ENCODE results near the gene PALMD. TPM values are rescaled to one million over a fixed set of nuclear protein-coding genes. Genes with fewer than 3 reads are reported as not detected.
A peak's percentile ranks its signal among the peaks of the same experiment; 100 is the strongest.

PALMD gene
- total RNA-seq, 1 donor from 2014 or later = 39.5 TPM

DNA sequence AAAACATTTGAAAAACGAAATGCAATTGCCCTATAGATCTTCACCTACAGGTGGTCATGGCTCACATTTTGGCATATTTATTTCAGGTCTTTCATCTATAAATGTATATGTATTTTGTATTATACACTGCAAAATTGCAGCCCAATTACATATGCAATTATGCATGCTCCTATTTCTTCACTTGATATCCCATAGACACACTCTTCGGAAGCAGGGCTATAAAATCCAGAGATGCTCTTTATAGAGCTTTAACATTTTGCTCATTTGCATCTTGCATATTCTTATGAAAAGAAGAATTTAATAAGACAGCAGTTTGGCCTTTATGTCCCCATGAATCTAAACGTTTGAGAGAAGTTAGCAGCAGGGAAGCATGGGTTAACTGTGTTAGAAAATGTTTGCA is 44.7 kb upstream of the PALMD start:
- no peak for DNase-seq (ENCODE audit: extremely low spot score in 2 of 2)
- Histone ChIP-seq H3K9me3 (no peaks in the 10 kb centered on the region), H3K36me3 (no peaks in the 10 kb centered on the region), H3K27ac (no peak overlapping the region), H3K27me3 (no peaks in the 10 kb centered on the region), H3K4me1 (no peaks in the 10 kb centered on the region), H3K4me3 (no peak overlapping the region)
- intact Hi-C loops (cut with DNase I) = no loop called here
- TF ChIP-seq POLR2AphosphoS5 (IDR thresholded peaks at IDR 0.05; ENCODE audit: insufficient read depth in 1 of 2, low read depth in 1 of 2) (no peak), POLR2A (IDR thresholded peaks at IDR 0.05) (no peak)
- TF ChIP-seq, protein P1, sequence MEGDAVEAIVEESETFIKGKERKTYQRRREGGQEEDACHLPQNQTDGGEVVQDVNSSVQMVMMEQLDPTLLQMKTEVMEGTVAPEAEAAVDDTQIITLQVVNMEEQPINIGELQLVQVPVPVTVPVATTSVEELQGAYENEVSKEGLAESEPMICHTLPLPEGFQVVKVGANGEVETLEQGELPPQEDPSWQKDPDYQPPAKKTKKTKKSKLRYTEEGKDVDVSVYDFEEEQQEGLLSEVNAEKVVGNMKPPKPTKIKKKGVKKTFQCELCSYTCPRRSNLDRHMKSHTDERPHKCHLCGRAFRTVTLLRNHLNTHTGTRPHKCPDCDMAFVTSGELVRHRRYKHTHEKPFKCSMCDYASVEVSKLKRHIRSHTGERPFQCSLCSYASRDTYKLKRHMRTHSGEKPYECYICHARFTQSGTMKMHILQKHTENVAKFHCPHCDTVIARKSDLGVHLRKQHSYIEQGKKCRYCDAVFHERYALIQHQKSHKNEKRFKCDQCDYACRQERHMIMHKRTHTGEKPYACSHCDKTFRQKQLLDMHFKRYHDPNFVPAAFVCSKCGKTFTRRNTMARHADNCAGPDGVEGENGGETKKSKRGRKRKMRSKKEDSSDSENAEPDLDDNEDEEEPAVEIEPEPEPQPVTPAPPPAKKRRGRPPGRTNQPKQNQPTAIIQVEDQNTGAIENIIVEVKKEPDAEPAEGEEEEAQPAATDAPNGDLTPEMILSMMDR (IDR thresholded peaks at IDR 0.05) = no peak

DNA sequence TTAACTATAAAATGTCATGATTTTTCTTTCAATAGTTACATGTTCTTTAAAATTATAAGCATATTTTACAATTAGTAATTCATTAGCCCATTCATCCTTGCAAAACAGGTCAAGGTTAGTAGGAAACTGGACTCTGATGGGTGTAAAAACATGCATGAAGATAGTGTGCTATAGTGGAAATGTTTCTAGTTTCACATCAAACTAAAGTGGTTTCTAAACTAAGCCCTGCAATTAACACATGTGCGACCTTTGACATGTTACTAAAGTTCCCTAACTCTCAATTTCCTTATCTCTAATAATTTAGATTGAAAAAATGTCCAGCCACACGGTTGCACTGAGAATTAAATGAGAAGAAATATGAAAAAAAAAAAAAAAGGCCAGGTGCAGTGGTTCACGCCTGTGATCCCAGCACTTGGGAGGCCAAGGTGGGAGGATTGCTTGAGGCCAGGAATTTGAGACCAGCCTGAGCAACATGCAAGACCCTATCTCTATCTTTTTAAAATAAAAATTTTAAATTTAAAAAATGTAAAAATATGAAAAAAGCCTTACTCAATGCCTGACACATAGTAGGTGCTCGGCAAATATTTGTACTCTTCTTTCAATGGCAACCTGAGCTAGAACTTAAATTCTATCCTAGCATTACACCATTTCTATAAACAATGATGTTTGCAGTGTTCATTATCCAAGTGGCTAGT is 44.1 kb upstream of the PALMD start:
- Histone ChIP-seq H3K4me1 (no peaks in the 10 kb centered on the region), H3K9me3 (no peaks in the 10 kb centered on the region), H3K27ac (no peak overlapping the region), H3K4me3 (no peak overlapping the region), H3K27me3 (no peaks in the 10 kb centered on the region), H3K36me3 (no peaks in the 10 kb centered on the region)
- DNase-seq (ENCODE audit: extremely low spot score in 2 of 2) = no peak
- no peak for TF ChIP-seq POLR2AphosphoS5 (IDR thresholded peaks at IDR 0.05; ENCODE audit: insufficient read depth in 1 of 2, low read depth in 1 of 2)
- TF ChIP-seq POLR2A (IDR thresholded peaks at IDR 0.05) = no peak
- TF ChIP-seq, protein P1 (IDR thresholded peaks at IDR 0.05) = no peak
- intact Hi-C loops (cut with DNase I) = no loop called here

DNA sequence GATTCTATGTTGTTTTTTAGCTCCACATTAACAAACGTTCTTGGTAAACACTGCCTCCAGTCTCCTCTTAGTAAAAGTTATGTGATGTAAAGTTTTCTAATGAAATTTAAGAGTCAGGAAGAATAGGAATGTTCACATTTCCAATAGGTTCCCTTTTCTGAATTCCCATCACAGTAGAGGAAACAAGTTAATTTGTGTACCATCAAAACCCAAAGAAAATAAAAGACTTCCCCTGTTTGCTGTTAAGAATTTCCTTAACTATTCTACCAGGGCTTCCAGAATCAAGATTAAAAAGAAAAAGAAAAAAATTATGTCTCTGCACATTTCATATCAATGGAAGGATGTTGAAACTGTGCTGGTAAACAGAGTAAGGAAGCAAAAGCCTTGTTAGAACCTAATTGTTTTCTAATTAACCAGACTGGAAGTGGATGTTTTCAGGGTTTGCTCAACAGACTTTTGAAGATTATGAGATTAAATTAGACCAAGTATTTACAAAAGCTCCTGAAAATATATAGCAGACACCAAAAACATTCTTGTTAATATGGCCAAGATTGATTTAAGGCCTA is 43.4 kb upstream of the PALMD start:
- intact Hi-C loops (cut with DNase I) = no loop called here
- no peaks in the 10 kb centered on the region for H3K4me1 ChIP-seq
- H3K27ac ChIP-seq = no peak overlapping the region
- H3K27me3 ChIP-seq = no peaks in the 10 kb centered on the region
- DNase-seq (ENCODE audit: extremely low spot score in 2 of 2) = no peak
- TF ChIP-seq, protein P1 (IDR thresholded peaks at IDR 0.05) = no peak
- TF ChIP-seq POLR2AphosphoS5 (IDR thresholded peaks at IDR 0.05; ENCODE audit: insufficient read depth in 1 of 2, low read depth in 1 of 2) = peak in 1 of 2 donors; percentile 66
- H3K9me3 ChIP-seq = no peaks in the 10 kb centered on the region
- no peak overlapping the region for H3K4me3 ChIP-seq
- H3K36me3 ChIP-seq = no peaks in the 10 kb centered on the region

DNA sequence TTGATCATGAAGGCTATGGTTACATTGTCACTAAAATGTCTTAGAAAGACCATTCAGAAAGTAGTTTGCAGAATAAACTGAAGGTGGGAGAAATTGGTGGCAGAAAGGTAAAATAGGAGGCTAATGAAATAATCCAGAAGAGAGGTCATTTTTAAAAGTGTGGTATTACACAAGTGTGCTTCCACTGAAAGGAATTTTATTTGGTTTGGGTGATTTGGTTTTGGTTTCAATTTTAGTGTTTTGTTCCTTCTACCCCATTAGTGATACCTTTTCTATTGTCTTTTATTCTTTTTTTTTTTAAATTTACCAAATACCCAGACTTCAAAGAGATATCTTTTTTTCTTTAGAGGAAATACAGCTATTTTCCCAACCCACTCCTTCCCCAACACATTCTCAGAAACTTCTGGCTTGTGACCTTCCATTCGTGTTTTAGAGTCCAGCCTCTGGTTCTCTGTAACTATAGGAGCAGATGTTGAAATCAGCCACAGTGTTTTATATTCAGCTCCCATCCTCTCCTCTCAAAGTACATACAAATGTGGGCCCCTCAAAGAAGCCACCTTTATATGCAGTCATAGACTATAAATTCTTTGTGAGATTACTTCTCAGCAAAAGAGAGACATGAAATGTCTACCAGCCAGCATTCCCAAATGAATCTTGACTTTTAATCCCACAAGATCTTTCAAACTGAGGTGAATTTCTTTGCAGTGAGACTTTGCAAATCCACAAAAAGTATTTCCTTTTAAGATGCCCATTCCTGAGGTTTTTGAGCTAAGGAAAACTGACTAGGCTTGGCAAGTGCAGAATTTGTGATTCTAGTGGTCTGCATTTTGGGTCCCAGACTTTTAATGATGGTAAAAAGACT is 42.0 kb upstream of the PALMD start:
- H3K36me3 ChIP-seq = no peaks in the 10 kb centered on the region
- DNase-seq (ENCODE audit: extremely low spot score in 2 of 2) = no peak
- no peaks in the 10 kb centered on the region for H3K27me3 ChIP-seq
- H3K27ac ChIP-seq = peak overlapping the region; percentile 38
- intact Hi-C loops (cut with DNase I) = no loop called here
- H3K9me3 ChIP-seq = no peaks in the 10 kb centered on the region
- H3K4me1 ChIP-seq = no peaks in the 10 kb centered on the region
- TF ChIP-seq POLR2AphosphoS5 (IDR thresholded peaks at IDR 0.05; ENCODE audit: insufficient read depth in 1 of 2, low read depth in 1 of 2) (no peak), POLR2A (IDR thresholded peaks at IDR 0.05) (no peak)
- TF ChIP-seq, protein P1 (IDR thresholded peaks at IDR 0.05) = no peak
- H3K4me3 ChIP-seq = no peak overlapping the region
